ENCODE data around the gene PRRT2. TPM values are rescaled to one million over a fixed set of nuclear protein-coding genes. Genes with fewer than 3 reads are reported as not detected.

The PRRT2 gene
- total RNA-seq, 2 experiments from 2014 or later, result 1.5 to 2.0 TPM

- ATAC-seq (no peak), DNase-seq (no peak)
- Mint-ChIP-seq H3K9me3 (no peaks in the 10 kb centered on the region), H3K4me1 (ENCODE audit: low read depth) (peaks cover 4% of the 10 kb centered on the region), H3K27me3 (no peaks in the 10 kb centered on the region), H3K36me3 (ENCODE audit: low read depth) (peaks cover 9% of the 10 kb centered on the region), H3K27ac (no peak overlapping the region), H3K4me3 (no peak overlapping the region)
- intact Hi-C loops (cut with micrococcal nuclease), result no loop called here
- CTCF ChIA-PET, result interaction anchor here (1.5 kb wide), 1 partner anchor 8 kb away, joined by 6 read pairs; no protein-coding TSS in a partner anchor
- TF ChIP-seq CTCF (IDR thresholded peaks at IDR 0.05), result no peak
- POLR2A ChIA-PET, result interaction anchor here (2.0 kb wide), 1 partner anchor 32 kb away, joined by 5 read pairs; no protein-coding TSS in a partner anchor
Observed at GRCh38 chr16:29840240-29840639, 28.2 kb downstream of the PRRT2 start.

- ChIA-PET CTCF (interaction anchor here (1.5 to 2.0 kb wide), 3 partner anchors 25 to 111 kb away, joined by 3 to 6 read pairs (median 4); partner anchors contain the start of gene PAGR1), POLR2A (interaction anchor here (1.2 kb wide), 2 partner anchors 15 to 222 kb away, joined by 3 read pairs; no protein-coding TSS in a partner anchor)
- Mint-ChIP-seq H3K4me1 (ENCODE audit: low read depth) (no peaks in the 10 kb centered on the region), H3K9me3 (no peaks in the 10 kb centered on the region), H3K4me3 (no peak overlapping the region), H3K27me3 (no peaks in the 10 kb centered on the region), H3K36me3 (ENCODE audit: low read depth) (peaks cover 8% of the 10 kb centered on the region), H3K27ac (no peak overlapping the region)
- intact Hi-C loops (cut with micrococcal nuclease), result no loop called here
- no peak for ATAC-seq
- TF ChIP-seq CTCF (IDR thresholded peaks at IDR 0.05), result no peak
- no peak for DNase-seq
Observed at GRCh38 chr16:29841631-29842030, 29.6 kb downstream of the PRRT2 start.

GRCh38 chr16:29842732-29843346 is 30.8 kb downstream of the PRRT2 start:
- no peaks in the 10 kb centered on the region for H3K4me1 Mint-ChIP-seq (ENCODE audit: low read depth)
- no peaks in the 10 kb centered on the region for H3K27me3 Mint-ChIP-seq
- no peak overlapping the region for H3K27ac Mint-ChIP-seq
- H3K4me3 Mint-ChIP-seq, result no peak overlapping the region
- ChIA-PET POLR2A (interaction anchor here (1.2 to 1.8 kb wide), 4 partner anchors 16 to 52 kb away, joined by 3 to 8 read pairs (median 4); partner anchors contain the start of genes KIF22 and MVP), CTCF (interaction anchor here (0.9 to 2.0 kb wide), 6 partner anchors 10 to 144 kb away, joined by 3 to 7 read pairs (median 4); no protein-coding TSS in a partner anchor)
- H3K9me3 Mint-ChIP-seq, result no peaks in the 10 kb centered on the region
- TF ChIP-seq CTCF (IDR thresholded peaks at IDR 0.05), result no peak
- ATAC-seq (peak; percentile 53), DNase-seq (no peak)
- intact Hi-C loops (cut with micrococcal nuclease), result no loop called here
- peaks cover 6% of the 10 kb centered on the region for H3K36me3 Mint-ChIP-seq (ENCODE audit: low read depth)

GRCh38 chr16:29843931-29844330 is 31.9 kb downstream of the PRRT2 start:
- no peaks in the 10 kb centered on the region for H3K4me1 Mint-ChIP-seq (ENCODE audit: low read depth)
- H3K27ac Mint-ChIP-seq, result no peak overlapping the region
- DNase-seq, result no peak
- ChIA-PET POLR2A (interaction anchor here (0.7 to 1.8 kb wide), 3 partner anchors 17 to 36 kb away, joined by 3 to 8 read pairs (median 5); no protein-coding TSS in a partner anchor), CTCF (interaction anchor here (0.9 to 1.9 kb wide), 4 partner anchors 9 to 143 kb away, joined by 3 to 7 read pairs (median 4); no protein-coding TSS in a partner anchor)
- H3K36me3 Mint-ChIP-seq (ENCODE audit: low read depth), result peaks cover 6% of the 10 kb centered on the region
- no peak for ATAC-seq
- no peak overlapping the region for H3K4me3 Mint-ChIP-seq
- intact Hi-C loops (cut with micrococcal nuclease), result no loop called here
- no peaks in the 10 kb centered on the region for H3K9me3 Mint-ChIP-seq
- no peaks in the 10 kb centered on the region for H3K27me3 Mint-ChIP-seq
- no peak for TF ChIP-seq CTCF (IDR thresholded peaks at IDR 0.05)
